ENCODE data around the gene DNAJA2.
"Not testable (repeated sequence)": the region's sequence is repeated elsewhere in the genome, so short reads cannot be mapped to it uniquely, and the experiment has no call there.

The DNAJA2 gene

DNA sequence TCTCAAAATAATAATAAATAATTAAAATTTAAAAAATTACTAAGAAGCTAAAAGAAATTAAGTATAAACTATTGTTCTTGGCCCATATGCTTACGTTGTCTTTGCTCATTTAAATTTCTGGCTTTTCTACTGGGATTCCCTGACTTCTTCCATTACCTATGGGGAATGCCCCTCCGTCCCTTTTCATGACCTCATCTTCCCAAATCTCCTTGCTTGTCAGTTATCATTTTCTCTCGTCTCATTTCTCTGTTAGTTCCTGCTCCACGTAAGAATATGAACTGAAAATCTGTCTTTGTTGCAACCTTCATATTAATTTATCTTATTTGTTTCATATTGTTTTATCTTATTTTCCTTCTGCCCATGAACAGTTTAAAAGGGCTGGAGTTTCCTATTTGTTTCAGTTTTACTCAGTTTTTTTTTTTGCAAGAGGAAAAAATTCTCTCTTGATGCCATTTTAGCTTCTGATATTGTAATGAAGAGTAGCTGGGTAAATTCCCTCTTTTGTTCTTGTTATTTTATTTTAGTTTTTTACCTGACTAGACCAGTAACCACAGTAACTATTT, 2.5 kb upstream of the DNAJA2 start:
- in situ Hi-C loops (cut with MboI; ENCODE audit: low sequenced_read_pairs), result no loop called here

DNA sequence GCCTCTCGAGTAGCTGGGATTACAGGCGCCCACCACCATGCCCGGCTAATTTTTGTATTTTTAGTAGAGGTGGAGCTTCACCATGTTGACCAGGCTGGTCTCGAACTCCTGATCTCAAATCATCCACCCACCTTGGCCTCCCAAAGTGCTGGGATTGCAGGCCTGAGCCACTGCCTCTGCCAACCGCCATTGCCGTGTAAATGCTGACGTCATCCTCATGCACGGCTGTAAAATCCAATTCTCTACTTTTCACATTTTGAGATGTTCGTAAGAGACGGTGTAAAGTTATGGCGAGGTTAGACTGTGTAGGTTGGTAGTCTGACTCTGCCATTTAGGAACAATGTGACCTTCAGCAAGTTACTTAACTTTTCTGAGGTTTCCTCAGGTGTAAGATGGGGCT, 1.7 kb upstream of the DNAJA2 start:
- in situ Hi-C loops (cut with MboI; ENCODE audit: low sequenced_read_pairs), result no loop called here

- in situ Hi-C loops (cut with MboI; ENCODE audit: low sequenced_read_pairs), result no loop called here
Measured at GRCh38 chr16:46974352-46974751, 878 bp upstream of the DNAJA2 start.

- in situ Hi-C loops (cut with MboI; ENCODE audit: low sequenced_read_pairs), result no loop called here
Measured at GRCh38 chr16:46973996-46974324, 486 bp upstream of the DNAJA2 start.

DNA sequence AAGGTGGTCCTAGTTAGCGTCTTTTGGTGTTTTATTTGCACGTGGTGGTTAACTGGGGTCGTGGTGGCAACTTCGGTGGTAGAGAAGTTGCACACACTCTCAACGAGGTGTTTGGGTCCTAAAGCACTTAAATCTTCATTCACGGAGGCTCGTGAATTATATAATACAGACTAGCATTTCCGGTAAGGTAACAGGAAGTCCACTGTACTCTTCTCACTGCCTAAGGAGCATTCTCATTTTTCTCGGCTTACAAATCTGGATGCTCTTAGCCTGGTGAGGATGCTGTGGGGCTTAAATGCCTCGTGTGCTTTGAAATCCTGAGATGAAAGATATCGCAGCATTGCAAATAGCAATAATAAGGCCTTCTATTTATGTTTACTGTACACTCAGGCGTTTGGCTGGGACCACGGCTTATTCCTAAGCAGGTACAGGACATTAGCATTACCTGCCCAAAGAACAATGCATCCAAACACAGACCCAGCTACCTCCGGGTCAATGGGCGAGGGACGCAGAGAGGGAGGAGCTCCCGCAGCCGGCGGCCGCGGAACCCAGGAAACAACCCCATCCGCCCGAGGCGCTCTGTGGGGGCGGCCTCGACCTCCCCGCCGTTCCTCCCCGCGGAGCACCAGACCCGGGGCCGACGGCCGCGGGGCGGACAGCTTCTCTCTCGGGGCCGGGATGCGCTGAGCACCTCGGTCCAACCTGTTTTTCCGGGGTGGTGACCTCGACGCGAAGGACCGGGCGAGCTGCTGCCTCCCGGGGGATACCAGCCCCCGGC, 856 bp downstream of the DNAJA2 start:
- in situ Hi-C loops (cut with MboI; ENCODE audit: low sequenced_read_pairs), result no loop called here

- in situ Hi-C loops (cut with MboI; ENCODE audit: low sequenced_read_pairs), result no loop called here
Measured at GRCh38 chr16:46971271-46971670, 2.2 kb downstream of the DNAJA2 start.

- in situ Hi-C loops (cut with MboI; ENCODE audit: low sequenced_read_pairs), result no loop called here
Measured at GRCh38 chr16:46970089-46970488, 3.4 kb downstream of the DNAJA2 start.

DNA sequence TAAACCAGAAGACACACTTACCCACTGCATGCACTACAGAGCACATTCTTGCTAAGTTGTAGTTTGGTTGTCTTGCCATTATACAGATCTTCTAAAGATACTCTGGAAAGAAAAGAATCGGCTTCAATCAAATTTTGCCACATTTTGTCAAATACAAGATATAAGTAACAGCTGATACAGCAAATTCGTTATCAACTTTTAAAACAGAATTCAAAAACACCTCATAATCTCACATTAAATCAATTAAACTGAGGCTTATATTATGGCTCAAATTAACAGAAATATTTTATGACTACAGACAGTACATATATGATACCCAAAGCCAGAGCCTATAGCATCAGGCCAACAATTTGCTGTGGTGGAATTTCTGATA, 5.4 kb downstream of the DNAJA2 start:
- in situ Hi-C loops (cut with MboI; ENCODE audit: low sequenced_read_pairs), result no loop called here

DNA sequence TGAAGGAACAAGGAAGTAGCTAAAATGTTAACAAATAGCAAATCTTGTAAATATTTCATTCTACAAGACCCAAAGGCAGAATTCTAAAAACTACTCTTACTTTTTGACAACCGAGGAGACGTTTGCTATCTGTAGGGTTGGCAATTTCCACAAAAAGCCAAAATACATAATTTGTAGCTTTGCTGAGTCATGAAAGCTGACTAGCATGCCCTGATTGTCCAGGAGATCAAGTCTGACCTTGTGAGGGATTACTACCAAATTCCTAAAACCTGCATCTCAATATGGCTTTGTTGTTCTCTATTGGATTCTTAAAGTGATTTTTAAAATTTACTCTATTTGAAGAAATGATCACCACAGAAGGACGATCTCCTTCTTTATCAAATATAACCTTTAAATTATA, 10.8 kb downstream of the DNAJA2 start:
- in situ Hi-C loops (cut with MboI; ENCODE audit: low sequenced_read_pairs), result no loop called here

GRCh38 chr16:46961373-46962353, 11.8 kb downstream of the DNAJA2 start:
- in situ Hi-C loops (cut with MboI; ENCODE audit: low sequenced_read_pairs), result no loop called here

GRCh38 chr16:46954562-46954961, 18.9 kb downstream of the DNAJA2 start:
- in situ Hi-C loops (cut with MboI; ENCODE audit: low sequenced_read_pairs), result loop anchor here (10.0 kb wide), 1 partner anchor 1210 kb away; no protein-coding TSS in a partner anchor

- in situ Hi-C loops (cut with MboI; ENCODE audit: low sequenced_read_pairs), result loop anchor here (10.0 kb wide), 1 partner anchor 1215 kb away; no protein-coding TSS in a partner anchor
Measured at GRCh38 chr16:46950009-46950408, 23.5 kb downstream of the DNAJA2 start.

DNA sequence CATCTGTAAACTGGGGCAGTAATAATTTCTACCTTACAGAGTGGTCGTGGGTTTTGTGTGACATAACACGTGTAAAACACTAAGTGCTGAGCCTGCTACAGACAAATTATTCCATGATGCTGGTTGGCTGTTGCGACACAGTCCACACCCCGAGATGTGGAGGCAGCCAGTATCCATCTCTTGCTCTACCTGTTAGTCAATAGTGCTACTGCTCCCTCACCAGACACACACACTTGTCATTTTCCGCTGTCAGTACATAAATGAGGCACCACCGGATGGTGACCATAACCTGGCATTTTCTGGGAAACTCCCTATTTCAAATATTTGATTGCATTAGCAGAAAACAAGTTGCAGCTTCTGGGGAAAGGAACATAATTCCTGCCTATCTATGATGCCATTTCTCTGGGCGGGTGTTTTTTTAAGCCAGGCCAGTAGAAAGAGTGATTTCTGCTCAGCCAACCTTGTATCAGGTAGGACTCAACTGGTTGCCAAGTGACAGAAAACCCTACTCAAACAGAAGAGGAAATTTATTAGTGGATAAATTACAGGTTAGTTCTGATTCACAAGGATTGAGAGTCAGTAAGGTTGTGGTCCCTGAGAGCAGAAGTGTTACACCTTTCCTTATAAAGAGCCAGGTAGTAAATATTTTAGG, 24.1 kb downstream of the DNAJA2 start:
- in situ Hi-C loops (cut with MboI; ENCODE audit: low sequenced_read_pairs), result no loop called here

GRCh38 chr16:46948548-46949166, 24.8 kb downstream of the DNAJA2 start:
- in situ Hi-C loops (cut with MboI; ENCODE audit: low sequenced_read_pairs), result no loop called here

DNA sequence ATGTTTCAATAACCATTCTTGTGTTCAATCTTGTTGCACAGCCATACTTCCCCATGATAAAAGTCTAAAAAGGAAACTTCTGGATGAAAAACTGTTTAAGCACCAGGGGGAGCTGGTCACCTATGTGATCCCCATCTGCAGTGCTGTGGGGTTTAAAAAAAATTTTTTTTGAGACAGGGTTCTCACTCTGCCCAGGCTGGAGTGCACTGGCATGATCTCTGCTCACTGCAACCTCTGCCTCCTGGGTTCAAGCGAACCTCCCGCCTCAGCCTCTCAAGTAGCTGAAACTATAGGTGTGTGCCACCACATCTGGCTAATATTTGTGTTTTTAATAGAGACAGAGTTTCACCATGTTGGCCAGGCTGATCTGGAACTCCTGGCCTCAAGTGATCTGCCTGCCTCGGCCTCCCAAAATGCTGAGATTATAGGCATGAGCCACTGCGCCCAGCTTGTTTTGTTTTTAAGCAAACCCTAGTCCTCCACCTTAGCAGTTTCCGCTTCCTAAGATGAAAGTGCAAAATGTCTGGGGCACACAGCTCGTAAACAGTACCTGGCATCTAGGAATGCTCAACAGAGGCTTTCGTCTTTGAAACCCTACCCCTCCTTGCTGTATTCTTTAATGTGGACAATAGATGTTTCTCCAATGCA, 25.4 kb downstream of the DNAJA2 start:
- in situ Hi-C loops (cut with MboI; ENCODE audit: low sequenced_read_pairs), result no loop called here

DNA sequence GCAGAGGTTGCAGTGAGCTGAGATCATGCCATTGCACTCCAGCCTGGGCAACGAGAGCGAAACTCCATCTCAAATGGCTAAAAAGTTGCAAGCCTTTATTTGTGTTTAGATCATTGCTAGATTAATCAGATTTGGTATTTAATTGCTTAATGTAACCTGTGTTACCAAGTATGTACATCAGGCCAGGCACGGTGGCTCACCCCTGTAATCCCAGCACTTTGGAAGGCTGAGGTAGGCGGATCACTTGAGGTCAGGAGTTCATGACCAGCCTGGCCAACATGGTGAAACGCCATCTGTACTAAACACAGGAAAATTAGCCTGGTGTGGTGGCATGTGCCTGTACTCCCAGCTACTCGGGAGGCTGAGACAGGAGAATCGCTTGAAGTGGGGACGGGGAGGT, 28.8 kb downstream of the DNAJA2 start:
- in situ Hi-C loops (cut with MboI; ENCODE audit: low sequenced_read_pairs), result not testable (repeated sequence)

GRCh38 chr16:46937536-46937935, 35.9 kb downstream of the DNAJA2 start:
- in situ Hi-C loops (cut with MboI; ENCODE audit: low sequenced_read_pairs), result no loop called here

DNA sequence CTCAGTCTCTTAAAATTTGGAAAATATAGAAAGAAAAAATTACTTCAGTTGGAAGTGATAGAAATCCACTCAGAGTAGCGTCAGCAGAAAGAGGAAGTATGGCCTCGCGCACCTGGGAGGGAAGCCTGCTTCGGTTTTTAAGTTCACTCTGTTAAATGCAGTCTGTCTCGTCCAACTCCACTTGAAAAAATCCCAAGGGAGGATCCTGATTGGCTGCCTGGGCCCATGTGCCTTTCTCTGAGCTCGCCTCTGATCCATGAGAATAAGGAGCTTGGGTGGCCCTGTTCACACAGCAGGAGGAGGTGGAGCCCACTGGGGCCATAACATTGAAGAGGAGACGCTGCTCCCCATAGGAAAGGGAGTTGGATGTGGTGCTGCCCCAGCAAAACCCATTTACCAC, 40.7 kb downstream of the DNAJA2 start:
- in situ Hi-C loops (cut with MboI; ENCODE audit: low sequenced_read_pairs), result no loop called here

- in situ Hi-C loops (cut with MboI; ENCODE audit: low sequenced_read_pairs), result no loop called here
Measured at GRCh38 chr16:46930861-46931260, 42.6 kb downstream of the DNAJA2 start.
